Left lung (tissue), 10 donors: ENCODE data around the gene CHSY3. TPM values are rescaled to one million over a fixed set of nuclear protein-coding genes. Genes with fewer than 3 reads are reported as not detected.

Source experiments
- ATAC-seq: fragments of 200-7000 bp; cut with Tn5 transposase; one replicate; pipeline ENCODE4 v1.9.1; 2020; ENCODE audit warnings: moderate library complexity
- DNase-seq, 4 donors: peaks; one replicate each; pipeline ENCODE4 v3.0.0-alpha.2; 2013 to 2020
- H3K27ac ChIP-seq, 2 donors: fragments of 200-600 bp; sonication (generic) in 1 of 2; one replicate each; pipeline versions ENCODE4 v1.5.0 to v1.8.0; 2020 to 2021
- H3K27me3 ChIP-seq, 2 donors: fragments of 200-600 bp; sonication (generic) in 1 of 2; one replicate each; pipeline versions ENCODE4 v1.5.0 to v1.8.0; 2020 to 2021
- H3K36me3 ChIP-seq, 2 donors: fragments of 200-600 bp; sonication (generic) in 1 of 2; one replicate each; pipeline versions ENCODE4 v1.5.0 to v1.8.0; 2020 to 2021
- H3K4me1 ChIP-seq, 2 donors: fragments of 200-600 bp; one replicate each; pipeline ENCODE4 v1.8.0; 2021
- H3K4me3 ChIP-seq, 2 donors: fragments of 200-600 bp; sonication (generic) in 1 of 2; one replicate each; pipeline versions ENCODE4 v1.5.0 to v1.8.0; 2020 to 2021; ENCODE audit warnings: mild to moderate bottlenecking in 1 of 2
- H3K9me3 ChIP-seq, 2 donors: fragments of 200-600 bp; sonication (generic) in 1 of 2; one replicate each; pipeline versions ENCODE4 v1.5.0 to v1.8.0; 2020 to 2021
- intact Hi-C, 2 donors: fragments of 100-400 bp; cut with DNase I; formaldehyde crosslinking; loops; one replicate each; pipeline versions ENCODE4 v1.11.2 to v1.14.2; 2022
- polyA plus RNA-seq, 6 donors: library from polyadenylated mRNA; unstranded; fragments of 120-200 nt; gene quantifications; one replicate each; pipeline ENCODE4 v1.2.1, GENCODE V29; 2013; ENCODE audit not compliant: insufficient read length in 6 of 6
- total RNA-seq, 2 donors: library from RNA; stranded (reverse); fragmentation: NEBNext Ultra II Directional; extraction: Animal tissue kit (Norgen Biotek cat#: 25700); gene quantifications; one replicate each; pipeline ENCODE4 v1.2.1, GENCODE V29; 2021
- TF ChIP-seq, protein P1 (sequence below), 2 donors: fragments of 200-600 bp; sonication (generic) in 1 of 2; IDR thresholded peaks; one replicate each; pipeline versions ENCODE4 v1.5.0 to v1.8.0; 2021; ENCODE audit warnings: antibody characterized with exemption in 2 of 2
- donor health status: DM: no; HTN: yes; CAD: no.
- donor health status: DM: no; HTN: no; CAD: no.

Gene CHSY3
- total and polyA plus RNA-seq, 8 donors = 5.0 to 10.1 (median 6.9) TPM

- ATAC-seq (no peak), DNase-seq (no peak)
- TF ChIP-seq, protein P1, sequence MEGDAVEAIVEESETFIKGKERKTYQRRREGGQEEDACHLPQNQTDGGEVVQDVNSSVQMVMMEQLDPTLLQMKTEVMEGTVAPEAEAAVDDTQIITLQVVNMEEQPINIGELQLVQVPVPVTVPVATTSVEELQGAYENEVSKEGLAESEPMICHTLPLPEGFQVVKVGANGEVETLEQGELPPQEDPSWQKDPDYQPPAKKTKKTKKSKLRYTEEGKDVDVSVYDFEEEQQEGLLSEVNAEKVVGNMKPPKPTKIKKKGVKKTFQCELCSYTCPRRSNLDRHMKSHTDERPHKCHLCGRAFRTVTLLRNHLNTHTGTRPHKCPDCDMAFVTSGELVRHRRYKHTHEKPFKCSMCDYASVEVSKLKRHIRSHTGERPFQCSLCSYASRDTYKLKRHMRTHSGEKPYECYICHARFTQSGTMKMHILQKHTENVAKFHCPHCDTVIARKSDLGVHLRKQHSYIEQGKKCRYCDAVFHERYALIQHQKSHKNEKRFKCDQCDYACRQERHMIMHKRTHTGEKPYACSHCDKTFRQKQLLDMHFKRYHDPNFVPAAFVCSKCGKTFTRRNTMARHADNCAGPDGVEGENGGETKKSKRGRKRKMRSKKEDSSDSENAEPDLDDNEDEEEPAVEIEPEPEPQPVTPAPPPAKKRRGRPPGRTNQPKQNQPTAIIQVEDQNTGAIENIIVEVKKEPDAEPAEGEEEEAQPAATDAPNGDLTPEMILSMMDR (IDR thresholded peaks at IDR 0.05) = no peak
- Histone ChIP-seq H3K4me3 (no peak overlapping the region), H3K27me3 (no peaks in the 10 kb centered on the region), H3K4me1 (no peaks in the 10 kb centered on the region), H3K27ac (no peak overlapping the region), H3K36me3 (no peaks in the 10 kb centered on the region), H3K9me3 (peaks cover 0 to 49% of the 10 kb centered on the region in 2 donors)
- intact Hi-C loops = no loop called here
Measured at GRCh38 chr5:130011986-130012385, 107.7 kb downstream of the CHSY3 start.

DNA sequence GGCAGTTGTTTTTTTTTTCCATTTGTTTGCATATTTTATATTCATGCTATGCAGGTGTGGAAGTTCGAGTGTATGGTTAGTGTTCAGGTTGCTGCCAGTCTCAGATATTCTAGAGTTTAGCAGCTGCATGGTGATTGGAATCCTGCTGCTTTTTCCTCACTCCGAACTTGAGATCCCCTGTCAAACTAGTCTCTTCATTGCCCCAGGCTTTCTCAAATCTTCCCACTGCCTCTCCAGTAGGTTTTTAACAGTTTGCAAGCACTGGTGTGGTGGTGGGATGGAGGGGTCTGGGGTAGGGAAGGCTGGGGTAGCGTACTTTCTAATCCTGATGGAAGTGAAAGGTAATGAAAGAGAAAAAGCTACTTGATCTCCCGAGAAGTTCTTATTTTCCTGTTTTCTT is 112.9 kb downstream of the CHSY3 start:
- intact Hi-C loops = no loop called here
- Histone ChIP-seq H3K36me3 (no peaks in the 10 kb centered on the region), H3K4me1 (no peaks in the 10 kb centered on the region), H3K4me3 (no peak overlapping the region), H3K27ac (no peak overlapping the region), H3K27me3 (no peaks in the 10 kb centered on the region), H3K9me3 (peaks cover 0 to 29% of the 10 kb centered on the region in 2 donors)
- TF ChIP-seq, protein P1 (IDR thresholded peaks at IDR 0.05) = no peak
- DNase-seq = no peak
- no peak for ATAC-seq

- TF ChIP-seq, protein P1 (IDR thresholded peaks at IDR 0.05) = no peak
- ATAC-seq (no peak), DNase-seq (no peak)
Measured at GRCh38 chr5:130018641-130019040, 114.4 kb downstream of the CHSY3 start.

DNA sequence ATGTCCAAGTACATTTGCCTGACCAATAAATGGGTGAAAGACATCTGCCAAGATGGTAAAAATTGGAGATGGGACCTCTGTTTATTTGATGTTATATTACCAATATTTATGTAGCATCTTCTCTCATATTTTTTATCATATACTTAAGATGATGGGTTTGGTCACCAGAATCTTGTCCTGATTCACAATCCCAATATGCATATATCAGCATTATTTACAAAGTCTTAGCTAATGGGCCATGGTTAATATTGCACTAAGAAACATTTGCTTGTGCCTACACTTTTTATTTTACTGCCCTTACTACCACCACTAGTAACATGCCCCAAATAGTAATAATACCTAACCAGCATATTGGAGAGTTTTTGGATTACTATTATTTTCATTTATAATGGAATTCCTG is 116.7 kb downstream of the CHSY3 start:
- Histone ChIP-seq H3K36me3 (no peaks in the 10 kb centered on the region), H3K27me3 (no peaks in the 10 kb centered on the region), H3K9me3 (no peaks in the 10 kb centered on the region), H3K27ac (no peak overlapping the region), H3K4me1 (no peaks in the 10 kb centered on the region), H3K4me3 (no peak overlapping the region)
- DNase-seq = no peak
- TF ChIP-seq, protein P1 (IDR thresholded peaks at IDR 0.05) = no peak
- ATAC-seq = no peak
- intact Hi-C loops = no loop called here

More at GRCh38 chr5:130018641-130019040, 114.4 kb downstream of the CHSY3 start:
- peaks cover 0 to 18% of the 10 kb centered on the region in 2 donors for H3K9me3 ChIP-seq
- no peaks in the 10 kb centered on the region for H3K4me1 ChIP-seq
- no peak overlapping the region for H3K4me3 ChIP-seq
- H3K27me3 ChIP-seq = no peaks in the 10 kb centered on the region
- H3K36me3 ChIP-seq = no peaks in the 10 kb centered on the region
- intact Hi-C loops = no loop called here
- no peak overlapping the region for H3K27ac ChIP-seq

- DNase-seq (no peak), ATAC-seq (no peak)
- Histone ChIP-seq H3K9me3 (no peaks in the 10 kb centered on the region), H3K36me3 (no peaks in the 10 kb centered on the region), H3K27me3 (no peaks in the 10 kb centered on the region), H3K4me3 (no peak overlapping the region), H3K27ac (no peak overlapping the region), H3K4me1 (no peaks in the 10 kb centered on the region)
- TF ChIP-seq, protein P1 (IDR thresholded peaks at IDR 0.05) = no peak
- intact Hi-C loops = no loop called here
Measured at GRCh38 chr5:130021876-130022275, 117.6 kb downstream of the CHSY3 start.
